Measurements from ENCODE around the gene TMEM238L. TPM values are rescaled to one million over a fixed set of nuclear protein-coding genes. Genes with fewer than 3 reads are reported as not detected.

Gene TMEM238L
- total and polyA plus RNA-seq, 2 of the 8 experiments (the other 6 are each of a cell fraction or from before 2014, with no cell fraction given): not detected

- no peak overlapping the region for H4K8ac ChIP-seq (ENCODE audit: extremely low read depth, insufficient read depth, low read length)
- DNase-seq (ENCODE audit: low read depth in 1 of 2, low spot score in 2 of 2) (no peak), FAIRE-seq (no peak)
- CTCF ChIA-PET (ENCODE audit: partially characterized antibody): interaction anchor here (1.4 to 4.8 kb wide), 4 partner anchors 15 to 93 kb away, joined by 5 to 40 read pairs (median 12); no protein-coding TSS in a partner anchor
- H3K27ac ChIP-seq (ENCODE audit: low read depth, low read length): no peak overlapping the region
- H3K79me1 ChIP-seq (ENCODE audit: low read depth, low read length): no peaks in the 10 kb centered on the region
- no peak overlapping the region for H3K9ac ChIP-seq (replicated peaks in 1 of 4; ENCODE audit: extremely low read depth in 1 of 4, low read depth in 3 of 4, low read length in 3 of 4)
- H3K14ac ChIP-seq (ENCODE audit: insufficient read length): no peak overlapping the region
- no peak overlapping the region for H2BK20ac ChIP-seq (ENCODE audit: low read length)
- no peak overlapping the region for H2BK5ac ChIP-seq (ENCODE audit: low read depth, low read length)
- H3K9me3 ChIP-seq (ENCODE audit: insufficient read depth in 2 of 2, low read depth in 1 of 2, low read length in 1 of 2): no peaks in the 10 kb centered on the region
- no peak overlapping the region for H3K56ac ChIP-seq (replicated peaks; ENCODE audit: insufficient read length, low read depth, low read length)
- H3K36me3 ChIP-seq (ENCODE audit: control insufficient read depth in 2 of 4, insufficient read depth in 4 of 4, low read length in 3 of 4): no peaks in the 10 kb centered on the region
- H4K91ac ChIP-seq (replicated peaks; ENCODE audit: insufficient read length, low read length): no peak overlapping the region
- H3K4me3 ChIP-seq (ENCODE audit: extremely low read depth in 1 of 4, insufficient read depth in 2 of 4, low read depth in 3 of 4, low read length in 4 of 4): no peak overlapping the region
- peaks cover 4% of the 10 kb centered on the region; the same call in 1 of the 2 replicates for H3K23me2 ChIP-seq (ENCODE audit: low read depth, low read length)
- H3K27me3 ChIP-seq (replicated peaks in 1 of 4; ENCODE audit: control insufficient read depth in 3 of 4, extremely low read depth in 1 of 4, insufficient read depth in 3 of 4, low read length in 3 of 4): no peaks in the 10 kb centered on the region
- H4K20me1 ChIP-seq (replicated peaks in 1 of 2; ENCODE audit: control insufficient read depth in 1 of 2, insufficient read depth in 2 of 2, low read length in 2 of 2): no peaks in the 10 kb centered on the region
- H3K4me2 ChIP-seq (ENCODE audit: insufficient read depth in 1 of 2, low read depth in 2 of 2, low read length in 2 of 2): no peak overlapping the region
- H4K5ac ChIP-seq (ENCODE audit: insufficient read length, low read depth, low read length): no peak overlapping the region
- H2AFZ ChIP-seq (ENCODE audit: low read length): no peak overlapping the region
- H2AK5ac ChIP-seq (ENCODE audit: low read depth, low read length): no peak overlapping the region
- H3K23ac ChIP-seq (ENCODE audit: insufficient read length): no peak overlapping the region
- no peak overlapping the region for H3K4ac ChIP-seq (replicated peaks; ENCODE audit: insufficient read length, low read depth, low read length)
- TF ChIP-seq HDAC2 (IDR thresholded peaks at IDR 0.05; ENCODE audit: borderline replicate concordance in 1 of 2, low read depth in 2 of 2, low read length in 2 of 2) (no peak), EGR1 (IDR thresholded peaks at IDR 0.05; ENCODE audit: borderline replicate concordance, low read depth, low read length) (no peak), USF2 (IDR thresholded peaks at IDR 0.05; ENCODE audit: low read length) (no peak), TAF1 (IDR thresholded peaks at IDR 0.05; ENCODE audit: low read depth, low read length) (no peak), POLR2A (IDR thresholded peaks at IDR 0.05; ENCODE audit: control extremely low read depth in 1 of 2, low read depth in 2 of 2, low read length in 2 of 2) (no peak), BRCA1 (IDR thresholded peaks at IDR 0.05; ENCODE audit: low read depth, low read length) (no peak), SP1 (IDR thresholded peaks at IDR 0.05; ENCODE audit: low read depth, low read length) (no peak), CHD2 (IDR thresholded peaks at IDR 0.05; ENCODE audit: low read length) (no peak), TCF12 (IDR thresholded peaks at IDR 0.05; ENCODE audit: low read depth, low read length) (no peak), NRF1 (IDR thresholded peaks at IDR 0.05; ENCODE audit: low read depth, low read length) (no peak), E2F6 (IDR thresholded peaks at IDR 0.05) (no peak)
- no peaks in the 10 kb centered on the region for H3K79me2 ChIP-seq (ENCODE audit: control insufficient read depth in 1 of 2, insufficient read depth in 2 of 2, low read length in 2 of 2)
- H2BK12ac ChIP-seq (ENCODE audit: low read depth, low read length): no peak overlapping the region
- POLR2A ChIA-PET (ENCODE audit: partially characterized antibody): no interaction called here
- H3K18ac ChIP-seq (ENCODE audit: extremely low read depth, low read length): no peak overlapping the region
- WGBS, 2 experiments (ENCODE audit: extremely low coverage in 1 of 2, insufficient coverage in 1 of 2, insufficient read length in 1 of 2, insufficient replicate concordance in 2 of 2, low coverage in 1 of 2, low lambda C conversion rate in 2 of 2, missing lambda C conversion rate in 1 of 2): 91% methylated on average over 3 of the region's 3 CpGs; no CpG with 5 or more reads in 1 of the 2 experiments
- no peak overlapping the region for H2BK15ac ChIP-seq (ENCODE audit: low read length)
- H2BK120ac ChIP-seq (replicated peaks; ENCODE audit: low read depth, low read length): no peak overlapping the region
- H3K4me1 ChIP-seq (replicated peaks in 1 of 4; ENCODE audit: control insufficient read depth in 3 of 4, insufficient read depth in 4 of 4, low read length in 3 of 4): peaks cover 7 to 21% (median 12%) of the 10 kb centered on the region in 4 experiments
Observed at GRCh38 chr17:10751563-10751962, 52.3 kb downstream of the TMEM238L start.
